SJCRH30 (cell line): ENCODE measurements around the gene SSBP3. TPM values are rescaled to one million over a fixed set of nuclear protein-coding genes. Genes with fewer than 3 reads are reported as not detected.

Experiments
- DNase-seq, 2 experiments: peaks; one replicate each; pipeline ENCODE4 v3.0.0-alpha.2; 2015 to 2020
- H3K27ac ChIP-seq: fragments of 250-450 bp; sonication (Bioruptor Pico); 2 replicates; pipeline ENCODE4 v1.5.1; 2020; ENCODE audit warnings: mild to moderate bottlenecking, moderate library complexity
- H3K27me3 ChIP-seq: fragments of 250-450 bp; sonication (Bioruptor Pico); 2 replicates; pipeline ENCODE4 v1.5.1; 2020; ENCODE audit warnings: mild to moderate bottlenecking, moderate library complexity
- H3K36me3 ChIP-seq: fragments of 250-450 bp; sonication (Bioruptor Pico); 2 replicates; pipeline ENCODE4 v1.5.1; 2020; ENCODE audit warnings: mild to moderate bottlenecking, moderate library complexity
- H3K4me1 ChIP-seq: fragments of 250-450 bp; sonication (Bioruptor Pico); 2 replicates; pipeline ENCODE4 v1.5.1; 2020; ENCODE audit warnings: mild to moderate bottlenecking, moderate library complexity
- H3K4me3 ChIP-seq: fragments of 250-450 bp; sonication (Bioruptor Pico); 2 replicates; pipeline ENCODE4 v1.5.1; 2020; ENCODE audit warnings: mild to moderate bottlenecking, moderate library complexity
- H3K9me3 ChIP-seq: fragments of 250-450 bp; sonication (Bioruptor Pico); replicated peaks from 2 replicates; pipeline ENCODE4 v1.5.1; 2020; ENCODE audit warnings: mild to moderate bottlenecking, moderate library complexity
- total RNA-seq: library from RNA; depleted of rRNA; stranded (reverse); fragments of >200 nt; shearing (Covaris generic); gene quantifications from 2 replicates; pipeline ENCODE4 v1.2.3, GENCODE V29; 2014

Gene SSBP3
- total RNA-seq, 1 experiment from 2014 or later = 32.1 TPM

DNA sequence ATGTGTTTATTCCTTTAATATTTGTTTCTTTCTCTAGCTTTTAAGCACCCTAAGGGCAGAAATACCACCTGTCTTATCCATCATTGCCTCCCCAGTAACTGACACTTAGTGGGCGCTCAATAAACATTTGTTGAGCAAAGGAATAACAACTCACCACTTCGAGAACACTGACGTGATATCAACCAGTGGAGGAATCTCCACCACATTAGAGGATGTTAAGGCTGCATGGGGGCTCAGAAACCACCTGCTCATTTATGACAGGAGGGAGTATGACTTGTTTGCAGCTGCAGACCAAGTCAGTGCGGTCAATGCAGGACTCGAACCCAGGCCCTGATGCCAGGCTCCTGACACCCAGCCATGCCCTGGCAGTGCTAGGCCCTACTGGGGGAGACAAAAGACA is 103.6 kb downstream of the SSBP3 start:
- peak in 1 of 2 experiments; percentile 40 for DNase-seq
- no peak overlapping the region for H3K4me3 ChIP-seq
- peaks cover 39% of the 10 kb centered on the region for H3K4me1 ChIP-seq
- no peaks in the 10 kb centered on the region for H3K36me3 ChIP-seq
- H3K9me3 ChIP-seq = no peaks in the 10 kb centered on the region
- H3K27ac ChIP-seq = no peak overlapping the region
- no peaks in the 10 kb centered on the region for H3K27me3 ChIP-seq

DNA sequence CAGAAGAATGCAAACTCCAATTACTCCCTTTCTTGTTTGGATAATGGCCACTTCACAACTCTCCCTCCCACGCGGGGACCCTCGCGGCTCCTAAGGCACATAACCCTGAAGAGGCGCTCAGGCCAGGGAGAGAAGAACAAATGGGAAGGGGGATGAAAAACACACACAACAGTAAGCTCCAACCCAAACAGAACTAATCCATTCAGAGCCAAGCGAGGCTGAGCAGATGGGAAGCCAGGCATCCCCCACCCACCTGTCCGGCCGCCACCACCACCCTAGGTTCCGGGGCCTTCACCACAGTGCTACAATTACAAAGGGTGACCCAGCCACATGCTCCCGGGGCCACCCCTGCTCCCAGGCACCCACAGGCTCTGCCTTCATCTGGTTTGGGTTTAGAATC is 104.7 kb downstream of the SSBP3 start:
- H3K27ac ChIP-seq = peak overlapping the region; percentile 12; the same call in 1 of the 2 replicates

DNA sequence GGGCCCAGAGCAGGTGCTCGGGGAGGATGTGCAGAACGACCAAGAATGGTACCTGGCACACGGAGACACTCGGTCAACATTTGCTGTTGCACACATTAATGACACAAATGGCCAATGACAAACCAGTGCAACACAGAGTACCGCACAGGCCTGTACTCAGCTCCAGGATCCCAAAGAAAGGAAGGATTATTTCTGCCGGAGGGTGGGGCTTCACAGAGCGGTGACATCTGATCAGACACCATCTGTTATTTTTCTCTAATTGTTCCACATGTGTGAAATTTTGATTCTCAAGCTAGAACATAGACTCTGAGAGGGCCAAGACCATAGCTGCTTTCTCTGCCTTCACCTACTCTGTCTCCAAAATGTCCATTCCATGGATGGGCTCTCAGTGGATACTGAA is 105.8 kb downstream of the SSBP3 start:
- peaks cover 39% of the 10 kb centered on the region for H3K4me1 ChIP-seq
- H3K36me3 ChIP-seq = no peaks in the 10 kb centered on the region
- no peaks in the 10 kb centered on the region for H3K9me3 ChIP-seq
- H3K27me3 ChIP-seq = no peaks in the 10 kb centered on the region
- H3K27ac ChIP-seq = no peak overlapping the region; the same call in 1 of the 2 replicates
- peak in 1 of 2 experiments; percentile 47 for DNase-seq
- no peak overlapping the region for H3K4me3 ChIP-seq

More for the DNA sequence above, 104.7 kb downstream of the SSBP3 start:
- no peak overlapping the region for H3K4me3 ChIP-seq
- H3K27me3 ChIP-seq = no peaks in the 10 kb centered on the region
- no peaks in the 10 kb centered on the region for H3K9me3 ChIP-seq
- peak; percentile 62 to 77 for DNase-seq
- peaks cover 39% of the 10 kb centered on the region for H3K4me1 ChIP-seq
- H3K36me3 ChIP-seq = no peaks in the 10 kb centered on the region

DNA sequence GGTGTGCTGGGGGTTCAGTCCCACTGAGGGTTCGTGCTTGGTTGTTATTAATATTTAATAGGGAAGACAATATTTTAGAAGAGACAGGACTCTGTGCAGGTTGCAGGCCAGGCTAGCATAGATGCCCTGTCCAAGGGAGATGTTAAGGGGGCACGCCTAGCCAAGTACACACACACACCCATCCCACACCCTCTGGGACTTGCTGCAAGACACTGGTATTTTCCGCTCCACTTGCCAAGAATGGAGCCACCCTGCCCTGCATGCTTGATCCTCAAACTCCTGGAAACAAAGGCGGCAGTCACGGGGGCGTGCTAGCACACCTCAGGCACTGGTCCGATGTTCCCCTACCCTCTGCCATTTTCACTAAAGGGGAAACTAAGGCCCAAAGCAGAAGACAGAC is 107.2 kb downstream of the SSBP3 start:
- Histone ChIP-seq H3K4me3 (no peak overlapping the region), H3K27me3 (no peaks in the 10 kb centered on the region), H3K27ac (no peak overlapping the region), H3K9me3 (no peaks in the 10 kb centered on the region), H3K36me3 (no peaks in the 10 kb centered on the region), H3K4me1 (peaks cover 39% of the 10 kb centered on the region)
- DNase-seq = no peak

DNA sequence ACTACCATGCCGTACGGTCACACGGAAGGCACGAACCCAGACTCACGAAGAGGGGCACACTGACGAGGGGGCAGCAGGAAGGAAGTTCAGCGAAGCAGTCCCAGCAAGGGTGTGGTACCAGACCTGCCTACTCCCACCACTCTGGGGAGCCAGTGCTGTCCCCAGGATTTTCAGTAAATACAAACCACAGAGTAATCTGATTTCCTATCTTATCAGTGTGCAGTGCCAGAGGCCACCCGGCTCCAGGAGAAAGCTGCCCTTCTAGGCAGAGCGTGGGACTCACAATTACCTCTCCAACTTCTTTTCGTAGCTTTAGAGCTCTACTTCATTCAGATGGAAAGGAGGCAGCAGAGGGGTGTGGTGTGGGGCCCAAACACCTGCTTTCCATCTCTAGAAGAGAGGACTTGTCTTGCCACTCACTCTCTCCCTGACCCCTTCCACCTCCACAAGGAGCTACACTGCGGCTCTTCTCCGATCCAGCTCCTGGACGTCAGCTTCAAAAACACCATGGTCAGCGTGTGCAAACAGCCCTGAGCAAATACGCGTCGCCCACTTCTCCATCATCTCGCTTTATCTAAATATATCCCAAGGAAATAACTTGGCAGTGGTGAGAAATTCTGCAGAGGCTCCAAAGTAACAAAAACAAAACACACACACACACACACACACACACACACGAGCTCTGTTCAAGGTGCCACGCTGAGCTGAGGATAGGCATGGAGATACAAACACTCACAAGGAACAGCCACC is 107.7 kb downstream of the SSBP3 start:
- H3K36me3 ChIP-seq = no peaks in the 10 kb centered on the region
- H3K4me1 ChIP-seq = peaks cover 39% of the 10 kb centered on the region
- no peak for DNase-seq
- H3K27ac ChIP-seq = no peak overlapping the region
- no peak overlapping the region for H3K4me3 ChIP-seq
- H3K27me3 ChIP-seq = no peaks in the 10 kb centered on the region
- no peaks in the 10 kb centered on the region for H3K9me3 ChIP-seq

DNA sequence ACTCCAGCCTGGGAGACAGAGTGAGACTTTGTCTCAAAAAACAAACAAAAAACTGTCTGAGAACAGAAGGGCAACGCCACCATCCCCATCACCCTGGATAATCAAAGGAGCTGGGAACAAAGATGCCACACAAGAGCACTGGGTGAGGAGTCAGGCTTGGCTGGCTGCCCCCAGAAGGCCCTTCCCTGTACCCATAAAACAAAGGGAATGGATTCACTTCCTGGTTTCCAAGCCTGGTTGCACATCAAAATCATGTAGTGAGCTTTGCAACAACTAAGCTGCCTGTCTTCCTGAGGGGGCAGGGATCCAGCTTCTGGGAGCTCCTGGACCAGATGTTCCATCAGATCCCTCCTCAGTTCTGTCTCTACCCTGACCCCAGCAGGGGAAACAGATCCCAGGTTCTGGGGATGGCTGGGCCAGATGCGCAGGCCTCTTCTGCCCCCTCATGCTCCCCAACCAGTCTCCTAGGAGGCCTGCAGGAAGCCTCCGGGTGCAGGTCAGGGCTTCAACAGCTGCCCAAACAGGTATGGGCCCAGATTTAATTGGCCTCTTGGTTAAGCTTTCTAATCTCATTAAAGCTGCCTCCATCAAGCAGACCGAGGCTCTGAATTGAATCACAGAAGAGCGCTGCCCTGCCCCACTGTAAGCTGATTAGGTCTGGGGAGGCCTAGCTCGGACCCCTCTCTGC is 108.5 kb downstream of the SSBP3 start:
- Histone ChIP-seq H3K27me3 (no peaks in the 10 kb centered on the region), H3K27ac (no peak overlapping the region), H3K9me3 (no peaks in the 10 kb centered on the region), H3K4me1 (peaks cover 32% of the 10 kb centered on the region), H3K4me3 (no peak overlapping the region), H3K36me3 (no peaks in the 10 kb centered on the region)
- DNase-seq = peak in 1 of 2 experiments; percentile 30

DNA sequence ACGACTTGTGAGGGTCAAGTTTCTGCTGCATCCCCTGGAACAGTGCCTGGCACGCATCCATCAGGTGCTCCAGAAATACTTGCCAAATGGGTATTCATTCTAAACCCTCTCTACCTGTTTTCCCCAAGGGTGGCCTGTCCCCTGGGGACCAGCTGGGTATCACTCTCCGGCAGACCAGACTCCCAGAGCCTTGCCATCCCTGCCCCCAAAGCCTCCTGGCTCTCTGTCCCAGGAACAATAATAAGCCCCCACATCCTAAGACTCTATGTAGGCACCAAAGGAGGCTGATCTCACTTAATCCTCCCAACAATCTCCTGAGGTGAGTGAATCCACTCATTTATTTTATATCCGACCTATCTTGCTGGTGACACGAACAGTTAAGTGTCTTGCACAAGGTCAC is 109.5 kb downstream of the SSBP3 start:
- no peaks in the 10 kb centered on the region for H3K27me3 ChIP-seq
- H3K4me1 ChIP-seq = peaks cover 21% of the 10 kb centered on the region
- H3K27ac ChIP-seq = no peak overlapping the region
- no peaks in the 10 kb centered on the region for H3K36me3 ChIP-seq
- H3K4me3 ChIP-seq = no peak overlapping the region
- H3K9me3 ChIP-seq = no peaks in the 10 kb centered on the region
- DNase-seq = no peak

DNA sequence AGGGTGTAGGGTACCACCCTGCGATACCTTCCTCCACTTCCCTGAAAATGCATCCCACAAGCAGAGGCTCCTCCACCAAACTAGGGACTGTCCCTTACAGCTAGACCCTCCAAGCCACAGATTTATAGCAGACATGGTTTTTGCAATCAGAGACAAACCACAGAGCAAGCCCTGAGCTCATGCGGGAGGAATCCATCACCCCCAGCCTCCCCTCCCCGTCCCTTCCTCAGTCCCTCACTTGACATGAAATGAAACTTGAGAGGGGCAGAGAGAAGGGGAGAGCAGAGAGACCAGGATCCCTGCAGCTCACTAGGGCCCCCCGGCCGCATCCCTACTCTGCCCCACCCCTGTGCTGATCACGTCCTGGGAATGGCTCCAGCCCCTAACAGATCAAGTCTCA is 111.3 kb downstream of the SSBP3 start:
- H3K9me3 ChIP-seq = no peaks in the 10 kb centered on the region
- no peak overlapping the region for H3K4me3 ChIP-seq
- no peak overlapping the region for H3K27ac ChIP-seq
- no peak for DNase-seq
- H3K4me1 ChIP-seq = peaks cover 6% of the 10 kb centered on the region
- no peaks in the 10 kb centered on the region for H3K27me3 ChIP-seq
- no peaks in the 10 kb centered on the region for H3K36me3 ChIP-seq

DNA sequence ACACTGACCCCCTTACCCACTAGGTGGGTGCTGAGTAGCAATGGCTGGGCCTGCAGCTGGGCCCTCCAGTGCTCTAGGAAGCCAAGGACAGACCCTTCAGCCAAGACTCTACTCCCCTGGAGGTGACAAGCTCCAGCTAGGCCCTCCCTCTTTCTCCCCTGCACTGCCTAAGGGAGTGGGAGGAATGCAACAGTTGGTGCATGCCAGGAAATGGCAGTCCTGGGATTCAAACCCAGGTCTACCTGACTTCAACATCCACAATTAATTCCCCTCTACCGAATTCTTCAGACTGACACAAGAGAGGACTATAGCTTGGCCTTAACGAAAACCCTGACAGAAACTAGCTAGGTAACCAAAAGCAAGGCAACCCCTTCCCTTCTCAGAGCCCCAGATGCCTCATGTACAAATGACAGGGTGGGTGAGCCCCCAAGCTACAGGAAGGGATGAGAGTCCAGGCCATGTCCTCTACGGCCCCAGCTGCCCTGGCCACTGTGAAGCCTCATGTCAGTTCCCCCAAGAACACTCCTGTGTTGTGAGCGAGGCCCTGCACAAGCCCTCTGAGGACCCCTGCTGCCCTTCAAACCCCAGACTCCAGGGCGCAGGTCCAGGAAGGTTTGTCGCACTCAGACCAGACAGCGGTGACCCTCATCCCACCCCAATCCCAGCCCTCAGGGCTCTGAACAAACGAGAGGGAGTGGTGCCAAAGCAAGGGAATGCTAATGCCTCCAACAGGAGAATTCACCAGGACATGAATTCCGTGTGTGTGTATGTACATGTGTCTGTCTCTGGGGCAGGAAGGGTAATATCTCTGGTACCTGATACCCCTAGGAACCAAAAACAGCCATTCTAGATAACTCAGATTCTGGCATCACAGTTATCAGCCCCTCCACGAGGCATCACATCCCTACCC is 113.9 kb downstream of the SSBP3 start:
- H3K27me3 ChIP-seq = no peaks in the 10 kb centered on the region
- H3K36me3 ChIP-seq = no peaks in the 10 kb centered on the region
- H3K4me1 ChIP-seq = peaks cover 10% of the 10 kb centered on the region
- H3K27ac ChIP-seq = no peak overlapping the region
- no peak overlapping the region for H3K4me3 ChIP-seq
- no peak for DNase-seq
- no peaks in the 10 kb centered on the region for H3K9me3 ChIP-seq

DNA sequence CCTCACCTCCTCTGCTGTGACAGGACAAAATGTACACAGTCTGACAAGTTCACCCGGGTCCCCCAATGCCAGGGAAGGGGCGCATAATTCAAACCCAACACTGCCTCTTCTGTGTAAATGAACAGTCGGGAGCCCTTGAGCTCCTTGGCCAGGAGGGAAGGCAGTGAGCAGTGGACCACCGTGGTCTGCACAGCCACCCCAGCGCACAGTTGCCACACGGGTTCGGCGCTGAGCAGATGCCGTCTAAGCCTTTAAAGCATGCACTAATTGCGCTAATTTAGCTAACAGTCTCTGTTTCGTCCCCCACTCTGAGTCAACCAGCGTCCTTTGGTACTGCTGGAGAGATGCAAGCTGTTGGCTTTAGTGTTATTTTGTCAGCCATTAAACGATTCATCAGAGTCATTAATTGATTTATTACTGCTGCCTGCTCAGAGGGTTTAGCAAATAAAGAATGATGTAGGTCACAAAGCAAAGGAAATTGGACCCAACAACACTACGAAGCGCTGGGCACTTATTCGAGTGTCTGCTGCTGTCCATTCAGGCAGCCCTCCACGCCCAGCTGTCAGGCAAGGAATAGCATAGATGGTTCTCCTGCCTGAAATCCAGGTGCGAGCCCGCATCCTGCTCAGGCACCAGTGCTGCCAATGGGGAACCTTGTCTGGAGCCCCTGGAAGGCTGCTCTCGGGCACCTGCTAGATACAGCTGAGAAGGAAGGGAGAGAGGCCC is 114.8 kb downstream of the SSBP3 start:
- Histone ChIP-seq H3K27ac (no peak overlapping the region), H3K9me3 (no peaks in the 10 kb centered on the region), H3K4me1 (peaks cover 18% of the 10 kb centered on the region), H3K4me3 (no peak overlapping the region), H3K36me3 (no peaks in the 10 kb centered on the region), H3K27me3 (no peaks in the 10 kb centered on the region)
- no peak for DNase-seq

DNA sequence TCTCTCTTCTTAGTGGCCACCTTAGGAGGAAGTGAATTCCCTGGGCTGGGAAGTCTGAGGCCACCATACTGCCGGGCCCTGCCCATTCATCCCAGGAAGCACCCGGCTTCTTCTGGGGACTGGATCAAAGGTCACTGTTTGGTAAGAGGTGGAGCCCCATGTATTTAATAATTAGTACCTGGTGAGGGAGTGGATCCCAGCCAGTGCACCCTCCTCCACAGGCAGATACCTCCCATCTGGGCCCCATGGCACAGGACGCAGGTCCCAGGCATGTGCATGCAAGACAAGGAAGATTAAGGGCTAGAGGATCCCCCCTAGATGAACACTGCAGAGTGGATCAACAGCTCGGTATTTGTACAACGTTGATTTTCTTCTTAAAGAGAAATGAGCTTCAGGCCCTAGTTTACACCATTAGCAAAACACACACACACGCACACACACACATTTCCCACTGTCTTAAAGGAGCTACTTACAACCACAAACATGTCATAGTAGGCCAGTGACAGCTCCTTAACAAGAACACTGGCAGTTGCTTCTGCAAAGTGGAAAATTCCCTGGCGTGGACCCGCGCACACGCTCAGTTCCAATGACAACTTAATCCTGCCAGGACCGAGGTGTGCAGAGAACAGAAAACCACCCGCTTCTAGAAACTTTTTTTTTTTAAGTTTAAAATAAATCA is 115.5 kb downstream of the SSBP3 start:
- no peaks in the 10 kb centered on the region for H3K27me3 ChIP-seq
- no peaks in the 10 kb centered on the region for H3K9me3 ChIP-seq
- no peak overlapping the region for H3K27ac ChIP-seq
- DNase-seq = no peak
- no peak overlapping the region for H3K4me3 ChIP-seq
- H3K4me1 ChIP-seq = peaks cover 18% of the 10 kb centered on the region
- no peaks in the 10 kb centered on the region for H3K36me3 ChIP-seq

DNA sequence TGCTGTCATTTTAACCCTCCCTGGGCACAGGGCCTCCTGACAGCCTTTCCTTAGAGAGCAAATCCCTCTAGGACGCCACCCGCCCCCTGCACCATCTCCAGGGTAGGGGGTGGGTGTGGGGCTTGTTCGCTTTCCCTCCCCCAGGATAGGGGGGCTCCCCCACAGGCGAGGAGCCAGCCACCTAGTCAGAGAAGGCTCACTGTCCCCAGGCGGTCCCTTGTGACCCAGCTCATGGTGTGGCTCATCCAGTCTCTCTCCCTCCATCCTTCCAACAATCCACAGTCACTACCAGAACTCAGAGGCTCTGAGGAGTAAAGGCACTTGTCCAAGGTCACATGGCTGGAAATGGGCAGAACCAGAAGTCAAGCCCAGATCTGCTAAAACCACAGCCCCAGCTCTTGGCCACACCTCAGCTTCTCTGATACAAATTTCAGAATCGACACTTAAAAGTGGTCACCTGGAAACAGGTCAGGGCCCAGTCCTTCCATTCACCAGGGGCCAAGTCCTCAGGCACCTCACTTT is 116.4 kb downstream of the SSBP3 start:
- peaks cover 18% of the 10 kb centered on the region for H3K4me1 ChIP-seq
- no peaks in the 10 kb centered on the region for H3K27me3 ChIP-seq
- no peak for DNase-seq
- H3K27ac ChIP-seq = no peak overlapping the region
- no peaks in the 10 kb centered on the region for H3K36me3 ChIP-seq
- no peaks in the 10 kb centered on the region for H3K9me3 ChIP-seq
- no peak overlapping the region for H3K4me3 ChIP-seq

DNA sequence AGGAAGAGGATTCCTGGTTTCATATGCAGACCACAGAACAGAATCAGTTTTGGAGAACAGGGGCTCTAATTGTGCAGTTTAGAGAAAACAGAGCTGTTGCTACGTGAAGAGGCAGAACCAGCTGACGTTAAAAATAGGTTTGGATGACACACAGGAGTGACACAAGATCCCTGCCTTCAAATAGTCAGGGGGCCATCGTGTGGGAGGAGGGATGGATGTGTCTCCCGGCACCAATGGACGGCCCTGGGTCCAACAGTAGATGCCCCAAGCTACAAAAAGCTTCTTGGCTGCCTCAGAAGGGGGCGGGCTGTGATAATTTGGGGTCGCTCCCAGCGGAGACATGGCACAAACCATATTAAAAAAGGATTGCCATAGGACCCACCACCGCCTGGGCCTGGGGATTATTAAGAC is 118.4 kb downstream of the SSBP3 start:
- H3K27me3 ChIP-seq = no peaks in the 10 kb centered on the region
- H3K4me3 ChIP-seq = no peak overlapping the region
- H3K9me3 ChIP-seq = no peaks in the 10 kb centered on the region
- no peaks in the 10 kb centered on the region for H3K36me3 ChIP-seq
- H3K4me1 ChIP-seq = peaks cover 18% of the 10 kb centered on the region
- H3K27ac ChIP-seq = peak overlapping the region; percentile 14; the same call in 1 of the 2 replicates
- peak in 1 of 2 experiments; percentile 40 for DNase-seq
